GM12865 (cell line): ENCODE data around the gene C1orf216.

Source experiments
- DNase-seq: peaks from one replicate; pipeline ENCODE4 v3.0.0; 2010; ENCODE audit warnings: low read depth
- H3K4me3 ChIP-seq: 2 replicates; pipeline ENCODE4 v1.5.1; 2011; ENCODE audit warnings: mild to moderate bottlenecking, low read depth, low read length, control low read depth
- CTCF ChIP-seq: IDR thresholded peaks from 2 replicates; pipeline ENCODE4 v1.5.1; 2011; ENCODE audit warnings: low read length, control low read depth, low read depth, inconsistent platforms; ENCODE audit not compliant: insufficient read depth; ENCODE audit errors: missing control alignments

Gene C1orf216

GRCh38 chr1:35683012-35683411, 35.7 kb downstream of the C1orf216 start:
- no peak overlapping the region for H3K4me3 ChIP-seq
- peak; percentile 26 for DNase-seq
- TF ChIP-seq CTCF, result no peak

DNA sequence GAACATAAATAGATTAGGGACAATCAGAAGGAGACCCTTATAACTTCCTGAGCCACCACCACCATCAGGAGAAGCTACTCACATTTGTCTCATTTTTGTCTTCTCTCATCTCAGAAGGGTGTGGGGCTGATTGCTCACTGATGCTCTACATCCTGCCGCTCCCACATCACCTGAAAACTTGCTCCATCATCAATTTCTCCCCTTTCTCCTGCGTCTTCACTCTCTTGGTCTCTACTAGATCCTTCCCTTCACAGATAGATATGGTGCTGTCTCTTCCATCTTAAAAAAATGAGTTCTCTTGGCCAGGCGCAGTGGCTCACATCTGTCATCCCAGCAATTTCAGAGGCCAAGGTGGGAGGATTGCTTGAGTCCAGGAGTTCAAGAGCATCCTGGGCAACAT, 38.4 kb downstream of the C1orf216 start:
- no peak for TF ChIP-seq CTCF
- H3K4me3 ChIP-seq, result no peak overlapping the region
- no peak for DNase-seq

DNA sequence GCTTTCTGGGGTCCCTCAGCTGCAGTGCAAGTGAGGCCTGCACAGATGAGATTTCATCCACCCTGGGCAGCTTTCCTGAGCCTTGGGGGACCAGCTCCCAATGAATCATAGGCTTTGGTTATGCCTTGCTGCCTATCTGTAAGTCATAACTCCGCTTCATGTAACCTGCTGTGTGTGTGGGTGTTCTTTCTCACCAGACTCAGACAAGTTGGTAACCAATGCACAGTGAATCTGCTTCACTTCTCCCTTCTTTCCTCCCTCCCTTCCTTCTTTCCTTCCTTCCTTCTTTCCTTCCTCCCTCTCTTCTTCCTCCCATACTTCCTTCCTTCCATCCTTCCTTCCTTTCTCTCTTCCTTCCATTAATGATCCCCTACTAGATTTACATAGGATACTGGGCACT, 42.9 kb downstream of the C1orf216 start:
- H3K4me3 ChIP-seq, result no peak overlapping the region
- DNase-seq, result no peak
- no peak for TF ChIP-seq CTCF

DNA sequence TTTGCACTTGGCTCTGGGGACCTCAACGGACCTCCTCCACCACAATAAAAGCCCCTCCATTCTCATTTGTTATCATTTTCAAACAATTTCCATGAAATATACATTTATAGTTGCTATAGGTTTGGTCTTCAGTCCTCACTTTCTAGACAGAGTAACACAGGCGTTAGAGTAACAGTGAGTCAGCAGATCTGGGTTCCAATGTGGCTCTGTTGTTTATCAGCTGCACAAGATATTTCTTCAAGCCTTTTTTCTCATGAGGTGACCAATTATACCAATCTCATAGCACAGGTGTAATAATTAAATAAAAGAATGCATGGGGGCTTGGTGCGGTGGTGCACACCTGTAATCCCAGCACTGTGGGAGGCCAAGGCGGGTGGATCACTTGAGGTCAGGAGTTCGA, 44.6 kb downstream of the C1orf216 start:
- TF ChIP-seq CTCF, result no peak
- H3K4me3 ChIP-seq, result no peak overlapping the region
- no peak for DNase-seq

DNA sequence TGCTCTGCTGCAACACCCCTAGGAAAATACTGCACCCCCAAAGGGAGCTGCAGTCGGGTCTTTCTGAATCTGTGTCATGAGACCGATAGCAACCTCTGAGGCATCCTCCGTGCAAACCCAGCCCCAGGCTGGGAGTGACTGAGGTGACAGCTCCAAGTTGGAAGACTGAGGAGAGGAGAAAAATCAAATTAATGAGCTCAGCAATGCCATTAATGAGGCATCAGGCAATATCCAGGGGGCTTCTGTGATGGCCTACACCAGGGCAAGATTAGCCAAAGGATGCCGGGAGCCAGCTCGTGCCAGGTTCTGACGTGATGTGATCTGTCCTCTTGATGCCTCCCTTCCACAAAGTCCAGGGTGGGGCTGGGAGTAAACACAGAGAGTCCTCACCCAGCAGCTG, 46.6 kb downstream of the C1orf216 start:
- DNase-seq, result no peak
- no peak for TF ChIP-seq CTCF
- H3K4me3 ChIP-seq, result no peak overlapping the region

GRCh38 chr1:35668506-35668905, 50.2 kb downstream of the C1orf216 start:
- DNase-seq, result no peak
- no peak for TF ChIP-seq CTCF
- H3K4me3 ChIP-seq, result no peak overlapping the region

GRCh38 chr1:35666916-35667315, 51.8 kb downstream of the C1orf216 start:
- no peak overlapping the region for H3K4me3 ChIP-seq
- TF ChIP-seq CTCF, result no peak
- DNase-seq, result no peak
